Stomach (tissue), 9 donors: ENCODE measurements around the gene BFSP1. TPM values are rescaled to one million over a fixed set of nuclear protein-coding genes. Genes with fewer than 3 reads are reported as not detected.

Experiments used
- DNase-seq, 2 donors: peaks; one replicate each; pipeline versions ENCODE4 v3.0.0 to v3.0.0-alpha.2; 2013 to 2019
- H3K27ac ChIP-seq, 5 donors: fragments of 200-600 bp in 4 of 5; sonication (generic) in 4 of 5; one replicate each; pipeline ENCODE4 v1.5.1; 2013 to 2019; ENCODE audit warnings: mild to moderate bottlenecking in 1 of 5, moderate library complexity in 1 of 5
- H3K27me3 ChIP-seq, 3 donors: fragments of 200-600 bp; sonication (generic); one replicate each; pipeline ENCODE4 v1.5.1; 2017 to 2019; ENCODE audit warnings: mixed run types in 1 of 3
- H3K36me3 ChIP-seq, 4 donors: fragments of 200-600 bp; sonication (generic); 1 replicate in 3 of 4; 2 replicates in 1 of 4; pipeline ENCODE4 v1.5.1; 2016 to 2019
- H3K4me1 ChIP-seq, 4 donors: fragments of 200-600 bp; sonication (generic); one replicate each; pipeline ENCODE4 v1.5.1; 2016 to 2019
- H3K4me3 ChIP-seq, 4 donors: fragments of 200-600 bp; sonication (generic) in 3 of 4; one replicate each; pipeline ENCODE4 v1.5.1; 2016 to 2019; ENCODE audit warnings: mild to moderate bottlenecking in 1 of 4
- H3K9me3 ChIP-seq, 4 donors: fragments of 200-600 bp; sonication (generic); one replicate each; pipeline ENCODE4 v1.5.1; 2016 to 2019
- EP300 ChIP-seq: sonication (generic); formaldehyde crosslinking; IDR thresholded peaks from one replicate; pipeline ENCODE4 v1.6.1; 2017; ENCODE audit warnings: antibody characterized with exemption
- POLR2A ChIP-seq, 4 donors: fragments of 450-650 bp; IDR thresholded peaks; one replicate each; pipeline ENCODE4 v1.6.1; 2016; ENCODE audit warnings: antibody characterized with exemption in 4 of 4, control low read depth in 2 of 4, mild to moderate bottlenecking in 1 of 4, moderate library complexity in 1 of 4
- POLR2AphosphoS5 ChIP-seq, 3 donors: sonication (generic); formaldehyde crosslinking; IDR thresholded peaks; one replicate each; pipeline ENCODE4 v1.6.1; 2016; ENCODE audit warnings: antibody characterized with exemption in 3 of 3
- WGBS, 5 donors: extraction: QIAGEN DNeasy Blood & Tissue Kit in 3 of 5; methylation state at CpG; one replicate each; pipeline versions ENCODE4 v1.1.5 to v1.1.7; 2013 to 2018; 5-methylcytosine and 5-hydroxymethylcytosine counted together
- intact Hi-C: fragments of 100-400 bp; cut with DNase I; formaldehyde crosslinking; loops from one replicate; pipeline ENCODE4 v1.15.1; 2023; ENCODE audit warnings: low total_unique reads
- polyA plus RNA-seq, 3 donors: library from polyadenylated mRNA; stranded (reverse); fragments of 200-250 nt; gene quantifications; one replicate each; pipeline ENCODE4 v1.2.3, GENCODE V29; 2013
- total RNA-seq, 5 donors: library from RNA; depleted of rRNA; stranded (reverse); fragments of >200 nt; gene quantifications; one replicate each; pipeline versions ENCODE4 v1.1.0 to v1.2.3, GENCODE V29; 2014 to 2016
- TF ChIP-seq, protein P1 (sequence below), 7 experiments: fragments of 450-650 bp in 4 of 7; fragments of 200-600 bp in 3 of 7; sonication (generic) in 3 of 7; IDR thresholded peaks; one replicate each; pipeline ENCODE4 v1.5.1; 2016 to 2019; ENCODE audit warnings: antibody characterized with exemption in 7 of 7, control low read depth in 2 of 7, mild to moderate bottlenecking in 1 of 7
- donor health status: healthy with polysubstance abuse.
- donor health status: Bipolar disorder and iron deficiency.
- donor health status: healthy.

BFSP1 gene
- total and polyA plus RNA-seq, 8 donors = 0.70 to 7.1 (median 1.7) TPM; not detected in 3

DNA sequence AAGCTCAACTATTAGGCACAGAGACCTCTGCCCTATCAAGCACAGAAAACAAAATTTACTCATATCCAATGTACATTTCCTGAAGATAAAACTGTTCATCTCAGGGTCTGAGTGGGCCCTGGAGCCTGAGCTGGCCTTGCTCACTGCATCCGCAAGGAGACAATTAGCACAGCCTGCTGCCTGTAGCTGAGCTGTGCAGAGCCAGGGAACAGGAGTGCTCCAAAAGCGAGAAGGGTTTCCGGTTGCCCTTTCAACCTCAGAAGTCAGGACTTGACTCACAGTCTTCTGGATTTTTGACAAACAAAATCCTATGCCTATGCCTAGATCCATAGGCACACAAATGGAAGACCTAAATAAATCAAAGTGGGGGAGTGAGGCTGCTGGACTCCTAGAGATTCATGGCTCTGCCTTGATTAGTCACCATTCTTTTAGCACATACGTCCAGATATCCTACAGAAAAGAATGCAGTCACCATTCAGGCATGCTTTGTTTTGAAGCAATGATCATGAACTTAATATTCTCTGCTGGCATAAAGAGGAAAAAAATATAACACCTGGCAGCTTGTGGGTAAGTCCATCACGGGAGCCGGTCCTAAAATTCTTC, 73.5 kb downstream of the BFSP1 start:
- Histone ChIP-seq H3K27ac (no peak overlapping the region), H3K4me3 (no peak overlapping the region), H3K27me3 (peaks cover 0 to 19% (median 11%) of the 10 kb centered on the region in 3 donors), H3K4me1 (no peaks in the 10 kb centered on the region), H3K36me3 (no peaks in the 10 kb centered on the region), H3K9me3 (no peaks in the 10 kb centered on the region)
- no peak for DNase-seq
- WGBS, 5 donors = 80 to 94% (median 90%) methylated on average over 6 of the region's 6 CpGs
- TF ChIP-seq, protein P1, sequence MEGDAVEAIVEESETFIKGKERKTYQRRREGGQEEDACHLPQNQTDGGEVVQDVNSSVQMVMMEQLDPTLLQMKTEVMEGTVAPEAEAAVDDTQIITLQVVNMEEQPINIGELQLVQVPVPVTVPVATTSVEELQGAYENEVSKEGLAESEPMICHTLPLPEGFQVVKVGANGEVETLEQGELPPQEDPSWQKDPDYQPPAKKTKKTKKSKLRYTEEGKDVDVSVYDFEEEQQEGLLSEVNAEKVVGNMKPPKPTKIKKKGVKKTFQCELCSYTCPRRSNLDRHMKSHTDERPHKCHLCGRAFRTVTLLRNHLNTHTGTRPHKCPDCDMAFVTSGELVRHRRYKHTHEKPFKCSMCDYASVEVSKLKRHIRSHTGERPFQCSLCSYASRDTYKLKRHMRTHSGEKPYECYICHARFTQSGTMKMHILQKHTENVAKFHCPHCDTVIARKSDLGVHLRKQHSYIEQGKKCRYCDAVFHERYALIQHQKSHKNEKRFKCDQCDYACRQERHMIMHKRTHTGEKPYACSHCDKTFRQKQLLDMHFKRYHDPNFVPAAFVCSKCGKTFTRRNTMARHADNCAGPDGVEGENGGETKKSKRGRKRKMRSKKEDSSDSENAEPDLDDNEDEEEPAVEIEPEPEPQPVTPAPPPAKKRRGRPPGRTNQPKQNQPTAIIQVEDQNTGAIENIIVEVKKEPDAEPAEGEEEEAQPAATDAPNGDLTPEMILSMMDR (IDR thresholded peaks at IDR 0.05) = no peak
- TF ChIP-seq EP300 (no peak), POLR2A (IDR thresholded peaks at IDR 0.05) (no peak), POLR2AphosphoS5 (IDR thresholded peaks at IDR 0.05) (no peak)
- intact Hi-C loops = no loop called here

DNA sequence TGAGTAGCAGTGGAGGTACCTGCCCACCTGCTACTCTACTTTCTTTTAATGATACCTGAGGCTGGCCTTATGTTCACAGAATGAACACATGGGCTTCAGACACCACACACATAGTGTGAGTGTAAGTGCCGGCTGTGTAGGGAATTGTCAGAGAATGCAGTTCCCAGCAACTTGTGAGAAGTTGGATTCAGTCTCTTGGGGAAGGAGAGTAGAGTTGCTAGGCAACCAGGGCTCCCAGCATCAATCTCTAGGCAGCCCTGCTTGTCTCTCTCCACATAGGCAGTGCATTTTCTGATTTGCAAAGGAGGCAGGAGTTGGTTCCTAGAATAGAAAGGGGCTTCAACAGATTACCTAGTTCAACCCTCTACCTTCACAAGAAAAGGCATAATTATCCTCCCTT, 74.1 kb downstream of the BFSP1 start:
- TF ChIP-seq EP300 (no peak), POLR2A (IDR thresholded peaks at IDR 0.05) (no peak)
- TF ChIP-seq, protein P1 (IDR thresholded peaks at IDR 0.05) = no peak
- no peak for DNase-seq
- intact Hi-C loops = no loop called here
- Histone ChIP-seq H3K9me3 (no peaks in the 10 kb centered on the region), H3K27ac (no peak overlapping the region), H3K4me3 (no peak overlapping the region), H3K4me1 (no peaks in the 10 kb centered on the region), H3K36me3 (no peaks in the 10 kb centered on the region), H3K27me3 (peaks cover 0 to 23% (median 15%) of the 10 kb centered on the region in 3 donors)
- WGBS, 5 donors = 56 to 79% (median 63%) methylated on average over 1 of the region's 1 CpG

DNA sequence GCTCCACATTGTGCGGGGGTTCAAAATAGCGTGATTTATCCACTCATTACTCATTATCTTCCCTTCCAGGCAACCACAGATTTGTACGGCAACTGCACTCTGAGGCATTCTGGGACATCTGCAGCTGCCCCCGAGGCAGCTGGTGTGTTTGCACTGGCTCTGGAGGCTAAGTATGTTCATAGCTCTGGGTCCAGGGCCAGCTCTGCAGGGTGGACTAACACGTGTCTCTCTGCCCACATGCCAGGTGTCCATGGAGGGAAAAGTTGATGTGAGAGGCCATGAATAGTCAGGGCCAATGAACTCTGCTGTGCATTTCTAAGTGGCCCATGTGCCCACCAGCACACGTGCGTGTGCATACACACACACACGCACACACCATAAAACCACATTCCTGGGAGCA, 74.9 kb downstream of the BFSP1 start:
- DNase-seq = no peak
- H3K27ac ChIP-seq = no peak overlapping the region
- H3K9me3 ChIP-seq = no peaks in the 10 kb centered on the region
- TF ChIP-seq POLR2A (IDR thresholded peaks at IDR 0.05) = no peak
- TF ChIP-seq EP300 = no peak
- no peak for TF ChIP-seq POLR2AphosphoS5 (IDR thresholded peaks at IDR 0.05)
- TF ChIP-seq, protein P1 (IDR thresholded peaks at IDR 0.05) = no peak
- no peak overlapping the region for H3K4me3 ChIP-seq
- peaks cover 0 to 27% (median 15%) of the 10 kb centered on the region in 3 donors for H3K27me3 ChIP-seq
- intact Hi-C loops = no loop called here
- H3K36me3 ChIP-seq = no peaks in the 10 kb centered on the region
- no peaks in the 10 kb centered on the region for H3K4me1 ChIP-seq
- 72 to 83% (median 78%) methylated on average over 8 of the region's 8 CpGs for WGBS, 5 donors

DNA sequence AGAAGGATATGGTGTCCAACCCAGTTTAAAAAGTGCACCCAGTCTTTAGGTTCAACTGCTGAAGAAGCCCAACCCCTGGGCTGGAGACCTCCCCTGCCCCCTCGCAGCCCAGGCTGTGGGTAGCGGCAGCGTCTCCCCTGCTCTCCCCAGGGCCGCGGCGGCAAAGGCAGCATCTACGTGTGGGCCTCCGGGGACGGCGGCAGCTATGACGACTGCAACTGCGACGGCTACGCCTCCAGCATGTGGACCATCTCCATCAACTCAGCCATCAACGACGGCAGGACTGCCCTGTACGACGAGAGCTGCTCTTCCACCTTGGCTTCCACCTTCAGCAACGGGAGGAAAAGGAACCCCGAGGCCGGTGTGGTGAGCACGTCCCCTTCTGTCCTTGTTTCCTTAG, 77.6 kb downstream of the BFSP1 start:
- no peaks in the 10 kb centered on the region for H3K9me3 ChIP-seq
- DNase-seq = no peak
- H3K4me3 ChIP-seq = no peak overlapping the region
- H3K27ac ChIP-seq = no peak overlapping the region
- peaks cover 0 to 38% (median 15%) of the 10 kb centered on the region in 3 donors for H3K27me3 ChIP-seq
- WGBS, 5 donors = 87 to 93% (median 92%) methylated on average over 17 to 22 of the region's 22 CpGs
- intact Hi-C loops = no loop called here
- H3K36me3 ChIP-seq = no peaks in the 10 kb centered on the region
- TF ChIP-seq POLR2A (IDR thresholded peaks at IDR 0.05) (no peak), POLR2AphosphoS5 (IDR thresholded peaks at IDR 0.05) (no peak), EP300 (no peak)
- TF ChIP-seq, protein P1 (IDR thresholded peaks at IDR 0.05) = no peak
- H3K4me1 ChIP-seq = no peaks in the 10 kb centered on the region
